GM10248 (cell line): ENCODE results near the gene ADGRG2.

Experiments
- CTCF ChIA-PET: fragments of 300-600 bp; sonication (Branson Sonifier 250); formaldehyde crosslinking; extraction: SDS; loops from one replicate; lab custom pipeline; 2021; ENCODE audit warnings: antibody characterized with exemption; lab: Yijun Ruan, JAX
- POLR2A ChIA-PET: fragments of 350-650 bp; sonication (Branson Sonifier 250); formaldehyde crosslinking; extraction: SDS; loops from one replicate; lab custom pipeline; 2020; ENCODE audit warnings: antibody characterized with exemption; lab: Yijun Ruan, JAX
- DNase-seq: peaks from one replicate; pipeline ENCODE4 v3.0.0; 2012; ENCODE audit errors: extremely low spot score
- CTCF ChIP-seq: IDR thresholded peaks from 2 replicates; pipeline ENCODE4 v1.5.1; 2012; ENCODE audit warnings: mild to moderate bottlenecking, low read depth; ENCODE audit errors: extremely low read depth, missing control alignments, control extremely low read depth

Gene ADGRG2

GRCh38 chrX:18962329-18962728 lies 159.9 kb downstream of the ADGRG2 start:
- POLR2A ChIA-PET, result no interaction called here
- no peak for TF ChIP-seq CTCF
- CTCF ChIA-PET, result interaction anchor here (1.0 to 1.8 kb wide), 2 partner anchors 10 to 20 kb away, joined by 4 to 7 read pairs; no protein-coding TSS in a partner anchor
- DNase-seq, result no peak

- ChIA-PET POLR2A (interaction anchor here (0.6 to 0.9 kb wide), 2 partner anchors 22 to 196 kb away, joined by 3 to 6 read pairs; partner anchors contain the start of gene PHKA2), CTCF (interaction anchor here (1.8 kb wide), 1 partner anchor 19 kb away, joined by 7 read pairs; no protein-coding TSS in a partner anchor)
- DNase-seq, result no peak
- no peak for TF ChIP-seq CTCF
These were observed 160.6 kb downstream of the ADGRG2 start for GRCh38 chrX:18961686-18962085.

GRCh38 chrX:18956303-18957032 lies 165.8 kb downstream of the ADGRG2 start:
- CTCF ChIA-PET, result no interaction called here
- POLR2A ChIA-PET, result no interaction called here
- TF ChIP-seq CTCF, result no peak
- no peak for DNase-seq

GRCh38 chrX:18955676-18956075 lies 166.6 kb downstream of the ADGRG2 start:
- DNase-seq, result no peak
- POLR2A ChIA-PET, result no interaction called here
- CTCF ChIA-PET, result no interaction called here
- TF ChIP-seq CTCF, result no peak

GRCh38 chrX:18951032-18951431 lies 171.2 kb downstream of the ADGRG2 start:
- ChIA-PET CTCF (no interaction called here), POLR2A (no interaction called here)
- no peak for DNase-seq
- TF ChIP-seq CTCF, result no peak

GRCh38 chrX:18949944-18950301 lies 172.3 kb downstream of the ADGRG2 start:
- ChIA-PET CTCF (no interaction called here), POLR2A (no interaction called here)

More at GRCh38 chrX:18949944-18950301, 172.3 kb downstream of the ADGRG2 start:
- no peak for TF ChIP-seq CTCF
- DNase-seq, result no peak
